AG04450 (cell line): ENCODE data around the gene F13B. TPM values are rescaled to one million over a fixed set of nuclear protein-coding genes. Genes with fewer than 3 reads are reported as not detected.

Experiments
- polyA plus RNA-seq: library from polyadenylated mRNA; depleted of rRNA; stranded (reverse); fragments of >200 nt; gene quantifications from 2 replicates; pipeline ENCODE4 v1.2.3, GENCODE V29; 2011; rRNA removed

The F13B gene
- polyA plus RNA-seq, 1 experiment, result not detected

Other genes starting within 250 kb of the F13B start
- gene CFHR1, start 247.5 kb downstream of the F13B start, polyA plus RNA-seq, result 0.07 TPM in 2 replicates
- gene CFHR4, start 179.2 kb downstream of the F13B start, polyA plus RNA-seq, result not detected in 2 replicates
- gene CFHR2, start 123.5 kb downstream of the F13B start, polyA plus RNA-seq, result not detected in 2 replicates
- gene CFHR5, start 89.7 kb downstream of the F13B start, polyA plus RNA-seq, result not detected in 2 replicates
- gene ASPM, start 79.4 kb upstream of the F13B start, polyA plus RNA-seq, result 3.7 and 6.1 TPM in 2 replicates
- gene ZBTB41, start 134.0 kb upstream of the F13B start, polyA plus RNA-seq, result 5.9 and 9.3 TPM in 2 replicates
- gene CRB1, start 201.0 kb upstream of the F13B start, polyA plus RNA-seq, result not detected in 2 replicates